HCT116 (cell line): Measurements from ENCODE around the gene SLC9A9. TPM values are rescaled to one million over a fixed set of nuclear protein-coding genes. Genes with fewer than 3 reads are reported as not detected.

Experiments
- ATAC-seq: fragments of 200-7000 bp; cut with Tn5 transposase; 2 replicates; pipeline ENCODE4 v1.9.1; 2020; ENCODE audit warnings: mild to moderate bottlenecking, moderate library complexity
- BruUV-seq: library from RNA; stranded (reverse); fragments of 400-500 nt; replicated peaks from 2 replicates; lab custom pipeline; 2021; lab: Mats Ljungman, UMichigan
- CTCF ChIA-PET: fragments of 300-600 bp; sonication (Branson Sonifier 250); formaldehyde crosslinking; loops from one replicate; lab custom pipeline; 2021; ENCODE audit warnings: antibody characterized with exemption; lab: Charles Lee
- POLR2A ChIA-PET: fragments of 300-600, 350-600 bp; sonication (Branson Sonifier 250); formaldehyde crosslinking; loops from one replicate; lab custom pipeline; 2021; ENCODE audit warnings: antibody characterized with exemption; lab: Charles Lee
- RAD21 ChIA-PET, 2 experiments: fragments of 300-600 bp; sonication (Branson Sonifier 250); formaldehyde crosslinking; loops; one replicate each; lab custom pipeline; 2023; ENCODE audit warnings: low total read pairs in 2 of 2; ENCODE audit not compliant: uncharacterized antibody in 2 of 2, unreplicated experiment in 2 of 2, low non-redundant PET in 1 of 2; lab: Charles Lee
- DNase-seq: peaks from one replicate; pipeline ENCODE4 v3.0.0-alpha.2; 2010; ENCODE audit warnings: low read depth, low spot score
- H2AFZ ChIP-seq: fragments of 200-600 bp; shearing (Covaris generic), sonication (generic); 2 replicates; pipeline ENCODE4 v1.6.1; 2017; ENCODE audit warnings: low read depth, mixed run types, mixed read lengths, antibody characterized with exemption, low read length; ENCODE audit not compliant: poor library complexity, severe bottlenecking
- H3K27ac ChIP-seq: 2 replicates; pipeline ENCODE4 v1.5.1; 2012; ENCODE audit warnings: low read depth, low read length
- H3K27me3 ChIP-seq: fragments of 200-600 bp; sonication (generic); 2 replicates; pipeline ENCODE4 v1.6.1; 2016; ENCODE audit warnings: mixed run types, low read length, mixed read lengths; ENCODE audit not compliant: insufficient read depth
- H3K36me3 ChIP-seq, 2 experiments: fragments of 200-500 bp in 1 of 2; fragments of 200-600 bp in 1 of 2; sonication (Bioruptor generic) in 1 of 2; sonication (generic) in 1 of 2; 2 replicates each; pipeline versions ENCODE4 v1.5.1 to v1.6.1; 2014 to 2016; ENCODE audit warnings: low read length in 2 of 2, inconsistent platforms in 1 of 2, mixed read lengths in 1 of 2, mixed run types in 1 of 2; ENCODE audit not compliant: insufficient read depth in 2 of 2, control insufficient read depth in 1 of 2
- H3K4me1 ChIP-seq, 2 experiments: fragments of 200-600 bp in 1 of 2; sonication (generic) in 1 of 2; 2 replicates each; pipeline versions ENCODE4 v1.5.1 to v1.6.1; 2012 to 2017; ENCODE audit warnings: low read length in 2 of 2, inconsistent platforms in 1 of 2, mild to moderate bottlenecking in 1 of 2, mixed read lengths in 1 of 2, mixed run types in 1 of 2, moderate library complexity in 1 of 2; ENCODE audit not compliant: insufficient read depth in 2 of 2, control insufficient read depth in 1 of 2
- H3K4me2 ChIP-seq: fragments of 200-600 bp; sonication (generic); 2 replicates; pipeline ENCODE4 v1.6.1; 2017; ENCODE audit warnings: mixed run types, low read length, mixed read lengths
- H3K4me3 ChIP-seq, 2 experiments: fragments of 200-600 bp in 1 of 2; sonication (generic) in 1 of 2; replicated peaks in 1 of 2; 2 replicates each; pipeline ENCODE4 v1.5.1; 2011 to 2016; ENCODE audit warnings: low read length in 2 of 2, control low read depth in 1 of 2, low read depth in 1 of 2, mild to moderate bottlenecking in 1 of 2, mixed read lengths in 1 of 2, mixed run types in 1 of 2
- H3K79me2 ChIP-seq: fragments of 200-600 bp; sonication (generic); 2 replicates; pipeline ENCODE4 v1.6.1; 2017; ENCODE audit warnings: mild to moderate bottlenecking, mixed run types, low read length, moderate library complexity, mixed read lengths; ENCODE audit not compliant: insufficient read depth
- H3K9ac ChIP-seq: fragments of 200-600 bp; sonication (generic); 2 replicates; pipeline ENCODE4 v1.6.1; 2016; ENCODE audit warnings: low read length, mixed read lengths
- H3K9me2 ChIP-seq: fragments of 200-600 bp; sonication (generic), shearing (Covaris generic); 2 replicates; pipeline ENCODE4 v1.6.1; 2017; ENCODE audit warnings: mixed run types, mild to moderate bottlenecking, moderate library complexity; ENCODE audit not compliant: insufficient read depth
- H3K9me3 ChIP-seq, 2 experiments: fragments of 200-500 bp in 1 of 2; fragments of 200-600 bp in 1 of 2; sonication (Bioruptor generic) in 1 of 2; sonication (generic) in 1 of 2; 2 replicates each; pipeline ENCODE4 v1.6.1; 2014 to 2017; ENCODE audit warnings: low read length in 2 of 2, mixed read lengths in 2 of 2, inconsistent platforms in 1 of 2, low read depth in 1 of 2, mild to moderate bottlenecking in 1 of 2, mixed run types in 1 of 2, moderate library complexity in 1 of 2; ENCODE audit not compliant: control insufficient read depth in 1 of 2, insufficient read depth in 1 of 2
- H4K20me1 ChIP-seq: fragments of 200-600 bp; sonication (generic), shearing (Covaris generic); 2 replicates; pipeline ENCODE4 v1.6.1; 2017; ENCODE audit warnings: mixed run types, mild to moderate bottlenecking, moderate library complexity; ENCODE audit not compliant: insufficient read depth
- ATF3 ChIP-seq: IDR thresholded peaks from 2 replicates; pipeline ENCODE4 v1.6.1; 2012
- CEBPB ChIP-seq: IDR thresholded peaks from 2 replicates; pipeline ENCODE4 v1.6.1; 2012; ENCODE audit warnings: low read depth
- ELF1 ChIP-seq: IDR thresholded peaks from 2 replicates; pipeline ENCODE4 v1.6.1; 2012; ENCODE audit warnings: low read depth, borderline replicate concordance
- EZH2phosphoT487 ChIP-seq: fragments of 200-600 bp; IDR thresholded peaks from 2 replicates; pipeline ENCODE4 v1.6.1; 2018; ENCODE audit warnings: antibody characterized with exemption, borderline replicate concordance
- REST ChIP-seq: IDR thresholded peaks from 2 replicates; pipeline ENCODE4 v1.6.1; 2012; ENCODE audit warnings: low read depth
- SP1 ChIP-seq: IDR thresholded peaks from 2 replicates; pipeline ENCODE4 v1.6.1; 2012; ENCODE audit warnings: low read depth
- SRF ChIP-seq: IDR thresholded peaks from 2 replicates; pipeline ENCODE4 v1.6.1; 2012; ENCODE audit warnings: low read depth
- ZFX ChIP-seq: fragments of 450-650 bp; IDR thresholded peaks from 2 replicates; pipeline ENCODE4 v1.6.1; 2017
- intact Hi-C: fragments of 100-400 bp; cut with micrococcal nuclease; formaldehyde crosslinking; loops from 2 replicates; pipeline ENCODE4 v1.10.0; 2022
- total RNA-seq: library from RNA; stranded (reverse); gene quantifications from one replicate; pipeline ENCODE4 v1.2.1, GENCODE V29; 2021; ENCODE audit not compliant: unreplicated experiment
- TF ChIP-seq, protein P1 (sequence below): IDR thresholded peaks from 2 replicates; pipeline ENCODE4 v1.6.1; 2012
- TF ChIP-seq, protein P2 (sequence below), 3 experiments: fragments of 200-600 bp in 1 of 3; sonication (generic) in 1 of 3; IDR thresholded peaks in 2 of 3; conservative IDR thresholded peaks in 1 of 3; 2 replicates each; pipeline ENCODE4 v1.5.1; 2012 to 2017; ENCODE audit warnings: low read depth in 2 of 3, low read length in 2 of 3, antibody characterized with exemption in 1 of 3, borderline replicate concordance in 1 of 3, control low read depth in 1 of 3, mild to moderate bottlenecking in 1 of 3, mixed read lengths in 1 of 3, mixed run types in 1 of 3, moderate library complexity in 1 of 3; ENCODE audit not compliant: insufficient read depth in 1 of 3

Gene SLC9A9
- total RNA-seq, 1 experiment from 2014 or later: 0.20 TPM

DNA sequence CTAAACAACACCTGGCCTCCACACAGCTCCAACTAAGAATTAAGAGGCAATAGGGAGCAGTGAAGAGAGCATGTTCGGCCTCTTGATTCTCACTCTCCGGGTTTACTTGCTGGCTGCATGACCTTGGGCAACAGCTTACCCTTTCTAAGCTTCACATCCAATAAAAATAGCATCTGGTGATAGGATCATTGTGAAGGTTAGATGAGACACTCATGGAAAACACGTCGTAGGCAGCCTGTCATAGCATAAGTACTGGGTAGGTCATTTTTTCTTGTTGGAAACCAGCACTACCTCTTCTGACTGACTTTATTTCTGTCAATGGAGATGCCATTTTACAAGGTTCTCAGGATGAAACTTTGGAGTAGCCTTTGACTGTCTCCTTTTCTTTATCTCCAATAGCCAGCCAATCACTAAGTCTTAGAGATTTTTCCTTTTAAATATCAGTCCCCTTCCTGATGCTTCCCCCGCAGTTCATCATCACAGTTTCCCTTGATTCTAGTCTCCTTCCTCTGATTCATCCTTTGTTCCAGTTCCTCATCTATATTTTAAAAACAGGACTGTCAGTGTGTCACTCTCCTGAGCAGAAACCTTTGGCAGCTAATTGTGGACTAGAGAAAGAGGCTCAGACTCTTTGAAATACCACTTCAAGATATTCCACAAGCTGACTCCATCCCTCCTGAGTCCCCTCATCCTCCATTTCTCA is 271.5 kb downstream of the SLC9A9 start:
- Histone ChIP-seq H3K4me3 (no peak overlapping the region), H3K27ac (no peak overlapping the region), H4K20me1 (no peaks in the 10 kb centered on the region), H3K9ac (no peak overlapping the region), H3K4me2 (no peak overlapping the region), H3K27me3 (no peaks in the 10 kb centered on the region), H3K9me3 (no peaks in the 10 kb centered on the region), H2AFZ (no peak overlapping the region), H3K9me2 (no peaks in the 10 kb centered on the region)
- ATAC-seq: no peak
- no TSS peak for BruUV-seq
- RAD21 ChIA-PET: no interaction called here
- CTCF ChIA-PET: no interaction called here
- POLR2A ChIA-PET: no interaction called here
- no peak for TF ChIP-seq SP1
- TF ChIP-seq ELF1: no peak
- TF ChIP-seq, protein P1, sequence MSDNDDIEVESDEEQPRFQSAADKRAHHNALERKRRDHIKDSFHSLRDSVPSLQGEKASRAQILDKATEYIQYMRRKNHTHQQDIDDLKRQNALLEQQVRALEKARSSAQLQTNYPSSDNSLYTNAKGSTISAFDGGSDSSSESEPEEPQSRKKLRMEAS: no peak
- no peak for TF ChIP-seq SRF
- no peak for TF ChIP-seq REST
- no peak for TF ChIP-seq ATF3
- no peak for TF ChIP-seq CEBPB
- no peak for TF ChIP-seq ZFX
- TF ChIP-seq EZH2phosphoT487: no peak
- TF ChIP-seq, protein P2, sequence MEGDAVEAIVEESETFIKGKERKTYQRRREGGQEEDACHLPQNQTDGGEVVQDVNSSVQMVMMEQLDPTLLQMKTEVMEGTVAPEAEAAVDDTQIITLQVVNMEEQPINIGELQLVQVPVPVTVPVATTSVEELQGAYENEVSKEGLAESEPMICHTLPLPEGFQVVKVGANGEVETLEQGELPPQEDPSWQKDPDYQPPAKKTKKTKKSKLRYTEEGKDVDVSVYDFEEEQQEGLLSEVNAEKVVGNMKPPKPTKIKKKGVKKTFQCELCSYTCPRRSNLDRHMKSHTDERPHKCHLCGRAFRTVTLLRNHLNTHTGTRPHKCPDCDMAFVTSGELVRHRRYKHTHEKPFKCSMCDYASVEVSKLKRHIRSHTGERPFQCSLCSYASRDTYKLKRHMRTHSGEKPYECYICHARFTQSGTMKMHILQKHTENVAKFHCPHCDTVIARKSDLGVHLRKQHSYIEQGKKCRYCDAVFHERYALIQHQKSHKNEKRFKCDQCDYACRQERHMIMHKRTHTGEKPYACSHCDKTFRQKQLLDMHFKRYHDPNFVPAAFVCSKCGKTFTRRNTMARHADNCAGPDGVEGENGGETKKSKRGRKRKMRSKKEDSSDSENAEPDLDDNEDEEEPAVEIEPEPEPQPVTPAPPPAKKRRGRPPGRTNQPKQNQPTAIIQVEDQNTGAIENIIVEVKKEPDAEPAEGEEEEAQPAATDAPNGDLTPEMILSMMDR (IDR thresholded peaks at IDR 0.05 in 2 of 3, conservative IDR thresholded peaks at IDR 0.05 in 1 of 3; ENCODE audit: borderline replicate concordance in 1 of 3, insufficient read depth in 1 of 3, low read depth in 2 of 3, low read length in 2 of 3): no peak
- TF ChIP-seq, all 23 proteins: peak for 0
- Histone ChIP-seq H3K36me3 (no peaks in the 10 kb centered on the region), H3K4me1 (no peaks in the 10 kb centered on the region), H3K79me2 (no peaks in the 10 kb centered on the region)
- intact Hi-C loops: no loop called here
- no peak for DNase-seq
